ENCODE results near the gene ZNF711.
A peak's percentile ranks its signal among the peaks of the same experiment; 100 is the strongest.
"Not testable (repeated sequence)": the region's sequence is repeated elsewhere in the genome, so short reads cannot be mapped to it uniquely, and the experiment has no call there.

The ZNF711 gene

GRCh38 chrX:85243761-85244449 is at the start of gene ZNF711, which contains the start of gene SATL1:
ZNF711 (plus strand) TSS chrX:85243991; CDS start chrX:85247573, 3,582 bp downstream.
SATL1 (minus strand) TSS chrX:85243779; CDS start chrX:85108968, 134,811 bp downstream.
- peak in 12 of 14 donors; percentile 5 to 55 (median 28) for DNase-seq

DNA sequence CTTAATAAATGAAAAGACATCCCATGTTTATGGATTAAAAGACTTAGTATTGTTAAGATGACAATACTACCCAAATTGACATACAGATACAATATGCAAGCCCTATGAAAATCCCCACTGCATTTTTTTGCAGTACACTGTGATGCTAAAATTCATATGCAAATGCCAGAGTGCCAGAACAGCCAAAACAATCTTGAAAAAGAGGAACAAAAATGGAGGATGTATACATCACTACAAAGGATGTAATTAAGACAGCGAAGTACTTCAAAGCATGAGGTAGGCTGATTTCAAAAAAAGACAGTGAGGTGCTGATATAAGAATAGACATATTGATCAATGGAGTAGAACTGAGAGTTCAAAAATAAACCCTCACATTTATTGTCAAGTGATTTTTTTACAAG is 47.5 kb upstream of the ZNF711 start:
- DNase-seq, result no peak

- DNase-seq, result no peak
Measured at GRCh38 chrX:85203461-85203970, 40.3 kb upstream of the ZNF711 start.

GRCh38 chrX:85213792-85214530 is 29.8 kb upstream of the ZNF711 start:
- no peak for DNase-seq

DNA sequence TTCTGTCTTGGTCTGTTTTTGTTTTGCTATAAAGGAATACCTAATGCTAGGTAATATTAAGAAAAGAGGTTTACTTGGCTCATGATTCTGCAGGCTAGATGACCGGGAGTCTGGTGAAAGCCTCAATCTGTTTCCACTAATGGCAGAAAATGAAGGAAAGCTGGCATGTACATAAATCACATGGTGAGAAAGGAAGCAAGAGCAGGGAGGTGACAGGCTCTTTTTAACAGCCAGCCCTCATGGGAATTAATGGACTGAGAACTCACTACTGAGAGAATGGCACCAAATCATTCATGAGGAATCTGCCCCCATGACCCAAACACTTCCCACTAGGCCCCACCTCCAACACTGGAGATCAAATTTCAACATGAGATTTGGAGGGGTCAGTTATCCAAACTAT is 27.8 kb upstream of the ZNF711 start:
- DNase-seq, result no peak

DNA sequence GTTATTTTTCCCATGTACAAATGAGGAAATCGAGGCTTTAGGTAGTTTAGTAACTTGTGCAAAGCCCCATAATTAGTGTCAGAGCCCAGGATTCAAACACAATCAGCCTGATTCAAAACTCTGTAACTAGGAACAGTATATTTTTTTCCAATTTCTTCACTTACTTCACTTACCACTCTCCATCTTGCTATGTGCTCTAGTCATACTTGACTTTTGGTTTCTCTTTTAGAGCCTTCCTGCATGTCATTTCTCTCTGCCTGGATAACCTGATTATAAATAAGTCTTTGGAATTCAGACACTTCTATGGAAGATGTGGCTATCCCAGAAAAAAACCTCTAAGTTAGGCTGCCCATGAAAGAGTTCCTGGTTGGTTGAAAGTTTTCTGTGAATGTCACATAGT is 22.4 kb upstream of the ZNF711 start:
- no peak for DNase-seq

- DNase-seq, result no peak
Measured at GRCh38 chrX:85223359-85223758, 20.4 kb upstream of the ZNF711 start.

- peak in 1 of 14 donors; percentile 24 for DNase-seq
Measured at GRCh38 chrX:85243155-85243554, 636 bp upstream of the ZNF711 start.

- DNase-seq, result peak in 10 of 14 donors; percentile 1 to 53 (median 14)
Measured at GRCh38 chrX:85244450-85245211, 840 bp downstream of the ZNF711 start.

DNA sequence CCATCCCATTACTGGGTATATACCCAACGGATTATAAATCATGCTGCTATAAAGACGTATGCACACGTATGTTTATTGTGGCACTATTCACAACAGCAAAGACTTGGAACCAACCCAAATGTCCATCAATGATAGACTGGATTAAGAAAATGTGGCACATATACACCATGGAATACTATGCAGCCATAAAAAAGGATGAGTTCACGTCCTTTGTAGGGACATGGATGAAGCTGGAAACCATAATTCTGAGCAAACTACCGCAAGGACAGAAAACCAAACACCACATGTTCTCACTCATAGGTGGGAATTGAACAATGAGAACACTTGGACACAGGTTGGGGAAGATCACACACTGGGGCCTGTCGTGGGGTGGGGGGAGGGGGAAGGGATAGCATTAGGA is 41.5 kb downstream of the ZNF711 start:
- not testable (repeated sequence) for DNase-seq

GRCh38 chrX:85288992-85289723 is 45.4 kb downstream of the ZNF711 start:
- DNase-seq, result no peak

- DNase-seq, result no peak
Measured at GRCh38 chrX:85303544-85303943, 59.8 kb downstream of the ZNF711 start.

DNA sequence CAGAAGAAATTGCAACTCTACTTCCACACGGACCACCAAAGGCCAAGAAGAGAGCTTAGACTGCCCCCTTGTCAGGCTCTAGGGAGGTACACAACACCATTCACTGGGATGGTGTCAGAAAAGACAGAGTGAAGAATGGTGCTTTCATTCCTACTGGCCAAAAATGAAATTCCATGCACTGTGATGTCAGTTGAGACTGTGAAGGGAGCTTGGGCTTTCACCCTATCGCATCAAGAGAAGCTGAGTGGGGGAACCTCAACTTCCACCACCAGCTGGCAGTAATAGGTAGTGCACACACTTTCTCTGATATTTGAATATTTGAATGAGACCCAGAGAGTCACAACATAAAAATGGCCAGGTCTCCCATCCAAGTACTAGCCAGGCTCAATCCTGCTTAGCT is 65.9 kb downstream of the ZNF711 start:
- DNase-seq, result no peak

DNA sequence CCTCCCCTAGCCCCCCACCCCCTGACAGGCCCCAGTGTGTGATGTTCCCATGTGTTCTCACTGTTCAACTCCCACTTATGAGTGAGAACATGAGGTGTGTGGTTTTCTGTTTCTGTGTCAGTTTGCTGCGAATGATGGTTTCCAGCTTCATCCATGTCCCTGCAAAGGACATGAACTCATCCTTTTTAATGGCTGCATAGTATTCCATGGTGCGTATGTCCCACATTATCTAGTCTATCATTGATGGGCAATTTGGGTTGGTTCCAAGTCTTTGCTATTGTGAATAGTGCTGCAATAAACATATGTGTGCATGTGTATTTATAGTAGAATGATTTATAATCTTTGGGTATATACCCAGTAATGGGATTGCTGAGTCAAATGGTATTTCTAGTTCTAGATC is 67.6 kb downstream of the ZNF711 start:
- not testable (repeated sequence) for DNase-seq

Measured in C1 segment of cervical spinal cord (tissue), 14 donors.